Measurements from ENCODE around the gene OR4L1. TPM values are rescaled to one million over a fixed set of nuclear protein-coding genes. Genes with fewer than 3 reads are reported as not detected.
"Not testable (repeated sequence)": the region's sequence is repeated elsewhere in the genome, so short reads cannot be mapped to it uniquely, and the experiment has no call there.

Gene OR4L1
- total RNA-seq, 2 experiments from 2014 or later, result not detected

DNA sequence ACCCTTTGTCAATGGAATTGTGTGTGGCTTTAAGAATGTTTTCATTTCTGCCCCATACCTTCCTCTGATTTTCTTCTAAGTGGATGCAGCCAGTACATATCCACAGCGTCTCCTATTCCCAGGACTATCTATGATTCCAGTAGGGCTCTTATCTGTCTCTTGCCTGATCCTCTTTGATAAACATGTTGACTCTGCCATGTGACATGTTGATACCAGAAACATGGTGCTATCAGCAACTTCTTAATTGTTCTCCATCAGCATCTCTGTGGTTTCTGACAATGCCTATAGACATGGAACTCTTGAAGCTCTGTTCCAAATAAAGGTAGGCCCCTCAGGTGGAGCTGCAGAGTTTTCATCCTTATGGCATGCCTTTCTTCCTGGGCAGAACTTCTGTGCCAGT, 11.6 kb upstream of the OR4L1 start:
- Mint-ChIP-seq H3K36me3 (ENCODE audit: low read depth) (no peaks in the 10 kb centered on the region), H3K4me3 (no peak overlapping the region), H3K4me1 (ENCODE audit: low read depth) (no peaks in the 10 kb centered on the region), H3K27me3 (peaks cover 30% of the 10 kb centered on the region), H3K9me3 (no peaks in the 10 kb centered on the region), H3K27ac (no peak overlapping the region)
- Histone ChIP-seq H3K36me3 (ENCODE audit: insufficient read depth, low read length) (no peaks in the 10 kb centered on the region), H3K4me1 (ENCODE audit: insufficient read depth, low read length) (no peaks in the 10 kb centered on the region), H3K27ac (ENCODE audit: low read depth in 1 of 2, low read length in 2 of 2) (no peak overlapping the region), H3K9me3 (ENCODE audit: control insufficient read depth in 1 of 2, insufficient read depth in 1 of 2, low read length in 2 of 2) (no peaks in the 10 kb centered on the region), H3K4me3 (ENCODE audit: low read length) (no peak overlapping the region), H3K27me3 (ENCODE audit: control insufficient read depth in 1 of 2, insufficient read depth in 2 of 2, low read length in 2 of 2) (peaks cover 0 to 13% of the 10 kb centered on the region in 2 experiments)
- ChIA-PET POLR2A (no interaction called here), CTCF (interaction anchor here (1.2 kb wide), 1 partner anchor 17 kb away, joined by 3 read pairs; no protein-coding TSS in a partner anchor)
- intact Hi-C loops (cut with DNase I, micrococcal nuclease), result no loop called here
- DNase-seq (no peak), ATAC-seq (ENCODE audit: poor library complexity) (no peak)
- TF ChIP-seq, protein P1, sequence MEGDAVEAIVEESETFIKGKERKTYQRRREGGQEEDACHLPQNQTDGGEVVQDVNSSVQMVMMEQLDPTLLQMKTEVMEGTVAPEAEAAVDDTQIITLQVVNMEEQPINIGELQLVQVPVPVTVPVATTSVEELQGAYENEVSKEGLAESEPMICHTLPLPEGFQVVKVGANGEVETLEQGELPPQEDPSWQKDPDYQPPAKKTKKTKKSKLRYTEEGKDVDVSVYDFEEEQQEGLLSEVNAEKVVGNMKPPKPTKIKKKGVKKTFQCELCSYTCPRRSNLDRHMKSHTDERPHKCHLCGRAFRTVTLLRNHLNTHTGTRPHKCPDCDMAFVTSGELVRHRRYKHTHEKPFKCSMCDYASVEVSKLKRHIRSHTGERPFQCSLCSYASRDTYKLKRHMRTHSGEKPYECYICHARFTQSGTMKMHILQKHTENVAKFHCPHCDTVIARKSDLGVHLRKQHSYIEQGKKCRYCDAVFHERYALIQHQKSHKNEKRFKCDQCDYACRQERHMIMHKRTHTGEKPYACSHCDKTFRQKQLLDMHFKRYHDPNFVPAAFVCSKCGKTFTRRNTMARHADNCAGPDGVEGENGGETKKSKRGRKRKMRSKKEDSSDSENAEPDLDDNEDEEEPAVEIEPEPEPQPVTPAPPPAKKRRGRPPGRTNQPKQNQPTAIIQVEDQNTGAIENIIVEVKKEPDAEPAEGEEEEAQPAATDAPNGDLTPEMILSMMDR (IDR thresholded peaks at IDR 0.05), result no peak

DNA sequence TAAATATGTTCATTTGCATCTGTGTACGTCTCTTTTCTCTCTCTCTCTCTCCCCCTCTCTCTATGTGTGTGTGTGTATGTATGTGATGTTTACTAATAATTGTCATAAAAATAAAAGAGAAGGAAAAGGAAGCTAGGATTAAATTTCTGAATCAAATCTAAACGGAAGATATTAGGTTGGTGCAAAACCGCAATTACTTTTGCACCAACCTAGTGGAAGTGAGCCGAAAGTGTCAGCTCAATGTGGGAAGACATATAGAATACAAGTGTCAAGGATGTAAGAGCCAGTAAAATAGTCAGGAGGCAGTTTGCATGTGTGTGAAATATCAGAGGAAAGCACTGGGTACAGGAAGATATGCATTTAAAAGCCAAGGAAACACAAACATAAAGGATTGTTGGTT, 32.2 kb downstream of the OR4L1 start:
- no peaks in the 10 kb centered on the region for H3K36me3 Mint-ChIP-seq (ENCODE audit: low read depth)
- no peaks in the 10 kb centered on the region for H3K9me3 Mint-ChIP-seq
- H3K4me3 Mint-ChIP-seq, result no peak overlapping the region
- TF ChIP-seq, protein P1 (IDR thresholded peaks at IDR 0.05), result no peak
- ChIA-PET CTCF (no interaction called here), POLR2A (no interaction called here)
- no peak for ATAC-seq (ENCODE audit: poor library complexity)
- H3K27me3 ChIP-seq (ENCODE audit: control insufficient read depth in 1 of 2, insufficient read depth in 2 of 2, low read length in 2 of 2), result no peaks in the 10 kb centered on the region
- H3K27me3 Mint-ChIP-seq, result no peaks in the 10 kb centered on the region
- H3K9me3 ChIP-seq (ENCODE audit: control insufficient read depth in 1 of 2, insufficient read depth in 1 of 2, low read length in 2 of 2), result no peaks in the 10 kb centered on the region
- H3K36me3 ChIP-seq (ENCODE audit: insufficient read depth, low read length), result no peaks in the 10 kb centered on the region
- H3K27ac Mint-ChIP-seq, result no peak overlapping the region
- no peak overlapping the region for H3K27ac ChIP-seq (ENCODE audit: low read depth in 1 of 2, low read length in 2 of 2)
- no peak overlapping the region for H3K4me3 ChIP-seq (ENCODE audit: low read length)
- no peak for DNase-seq
- H3K4me1 ChIP-seq (ENCODE audit: insufficient read depth, low read length), result no peaks in the 10 kb centered on the region
- intact Hi-C loops (cut with DNase I, micrococcal nuclease), result no loop called here
- peaks cover 8% of the 10 kb centered on the region for H3K4me1 Mint-ChIP-seq (ENCODE audit: low read depth)

DNA sequence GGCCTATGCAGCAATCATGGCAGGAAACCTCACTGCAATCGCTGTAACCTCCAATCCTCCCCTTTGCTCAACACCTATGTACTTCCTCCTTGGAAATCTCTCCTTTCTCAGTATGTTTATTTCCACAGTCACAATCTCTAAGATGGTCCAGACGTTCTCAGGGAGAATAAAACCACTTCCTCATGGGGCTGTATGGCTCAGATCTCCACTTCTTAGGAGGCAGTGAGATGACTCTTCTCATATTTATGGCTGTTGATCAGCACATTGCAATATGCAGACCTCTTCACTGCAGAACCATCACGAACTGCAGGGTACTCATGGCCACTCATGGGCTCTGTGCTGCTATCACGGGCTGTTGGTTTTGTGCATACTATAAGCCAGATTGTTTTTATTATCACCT, 33.6 kb downstream of the OR4L1 start:
- Mint-ChIP-seq H3K27me3 (no peaks in the 10 kb centered on the region), H3K36me3 (ENCODE audit: low read depth) (no peaks in the 10 kb centered on the region), H3K4me1 (ENCODE audit: low read depth) (peaks cover 8% of the 10 kb centered on the region), H3K4me3 (no peak overlapping the region), H3K27ac (no peak overlapping the region), H3K9me3 (no peaks in the 10 kb centered on the region)
- H3K9me3 ChIP-seq (ENCODE audit: control insufficient read depth in 1 of 2, insufficient read depth in 1 of 2, low read length in 2 of 2), result no peaks in the 10 kb centered on the region
- ChIA-PET CTCF (no interaction called here), POLR2A (no interaction called here)
- no peaks in the 10 kb centered on the region for H3K27me3 ChIP-seq (ENCODE audit: control insufficient read depth in 1 of 2, insufficient read depth in 2 of 2, low read length in 2 of 2)
- intact Hi-C loops (cut with DNase I, micrococcal nuclease), result no loop called here
- no peaks in the 10 kb centered on the region for H3K36me3 ChIP-seq (ENCODE audit: insufficient read depth, low read length)
- no peak overlapping the region for H3K4me3 ChIP-seq (ENCODE audit: low read length)
- ATAC-seq (ENCODE audit: poor library complexity) (no peak), DNase-seq (no peak)
- H3K27ac ChIP-seq (ENCODE audit: low read depth in 1 of 2, low read length in 2 of 2), result no peak overlapping the region
- TF ChIP-seq, protein P1 (IDR thresholded peaks at IDR 0.05), result no peak
- H3K4me1 ChIP-seq (ENCODE audit: insufficient read depth, low read length), result no peaks in the 10 kb centered on the region

DNA sequence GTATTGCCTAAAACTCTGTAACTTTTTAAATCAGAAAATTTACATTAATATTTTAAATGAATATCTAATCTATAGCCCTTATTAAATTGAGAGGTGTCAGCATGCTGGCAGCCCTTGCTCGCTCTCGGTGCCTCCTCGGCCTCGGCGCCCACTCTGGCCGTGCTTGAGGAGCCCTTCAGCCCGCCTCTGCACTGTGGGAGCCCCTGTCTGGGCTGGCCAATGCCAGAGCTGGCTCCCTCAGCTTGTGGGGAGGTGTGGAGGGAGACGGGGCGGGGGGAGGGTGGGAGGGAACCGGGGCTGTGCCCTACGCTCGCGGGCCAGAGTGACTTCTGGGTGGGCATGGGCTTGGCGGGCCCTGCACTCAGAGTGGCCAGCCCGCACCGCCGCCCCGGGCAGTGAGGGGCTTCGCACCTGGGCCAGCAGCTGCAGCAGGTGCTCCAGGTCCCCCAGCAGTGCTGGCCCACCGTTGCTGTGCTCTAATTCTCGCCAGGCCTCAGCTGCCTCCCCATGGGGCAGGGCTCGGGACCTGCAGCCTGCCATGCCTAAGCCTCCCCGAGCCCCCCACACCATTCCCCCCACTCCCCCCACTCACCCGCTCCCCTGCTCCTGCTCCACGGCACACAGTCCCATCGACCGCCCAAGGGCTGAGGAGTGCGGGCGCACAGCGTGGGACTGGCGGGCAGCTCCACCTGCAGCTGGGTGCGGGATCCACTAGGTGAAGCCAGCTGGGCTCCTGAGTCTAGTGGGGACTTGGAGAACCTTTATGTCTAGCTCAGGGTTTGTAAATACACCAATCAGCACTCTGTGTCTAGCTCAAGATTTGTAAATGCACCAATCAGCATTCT, 39.3 kb downstream of the OR4L1 start:
- H3K4me1 Mint-ChIP-seq (ENCODE audit: low read depth); H3K9me3 ChIP-seq (ENCODE audit: control insufficient read depth in 1 of 2, insufficient read depth in 1 of 2, low read length in 2 of 2); H3K27ac Mint-ChIP-seq; H3K9me3 Mint-ChIP-seq; intact Hi-C loops (cut with DNase I, micrococcal nuclease); CTCF ChIA-PET; ATAC-seq (ENCODE audit: poor library complexity); H3K27me3 ChIP-seq (ENCODE audit: control insufficient read depth in 1 of 2, insufficient read depth in 2 of 2, low read length in 2 of 2); H3K4me1 ChIP-seq (ENCODE audit: insufficient read depth, low read length); H3K36me3 ChIP-seq (ENCODE audit: insufficient read depth, low read length); H3K27ac ChIP-seq (ENCODE audit: low read depth in 1 of 2, low read length in 2 of 2); H3K4me3 ChIP-seq (ENCODE audit: low read length); POLR2A ChIA-PET; DNase-seq; H3K27me3 Mint-ChIP-seq; H3K4me3 Mint-ChIP-seq; H3K36me3 Mint-ChIP-seq (ENCODE audit: low read depth): not testable (repeated sequence)
